CD4-positive, alpha-beta T cell (primary cell): Measurements from ENCODE around the gene DDX20. TPM values are rescaled to one million over a fixed set of nuclear protein-coding genes. Genes with fewer than 3 reads are reported as not detected.

Source experiments
- ATAC-seq: fragments of 200-7000 bp; cut with Tn5 transposase; one replicate; pipeline ENCODE4 v1.10.0; 2022; ENCODE audit warnings: mild to moderate bottlenecking; ENCODE audit not compliant: poor library complexity
- CTCF ChIA-PET: fragments of 350-600 bp; sonication (Branson Sonifier 250); formaldehyde crosslinking; loops from one replicate; lab custom pipeline; 2021; ENCODE audit warnings: antibody characterized with exemption, inconsistent platforms; lab: Charles Lee
- POLR2A ChIA-PET: fragments of 350-600 bp; sonication (Branson Sonifier 250); formaldehyde crosslinking; loops from one replicate; lab custom pipeline; 2021; ENCODE audit warnings: antibody characterized with exemption, inconsistent platforms; lab: Charles Lee
- DNase-seq, 14 experiments: peaks; one replicate each; pipeline ENCODE4 v3.0.0-alpha.2; 2013 to 2020; ENCODE audit warnings: mixed read lengths in 2 of 14
- H3K27ac ChIP-seq, 2 donors: one replicate each; pipeline versions ENCODE4 v1.5.1 to v1.7.0; 2013; ENCODE audit warnings: low read length in 2 of 2, low read depth in 1 of 2, mild to moderate bottlenecking in 1 of 2
- H3K27me3 ChIP-seq, 2 experiments: 1 replicate in 1 of 2; 2 replicates in 1 of 2; pipeline versions ENCODE4 v1.6.1 to v1.7.0; 2013; ENCODE audit warnings: low read length in 2 of 2, control low read depth in 1 of 2, mild to moderate bottlenecking in 1 of 2, moderate library complexity in 1 of 2; ENCODE audit not compliant: insufficient read depth in 2 of 2, control insufficient read depth in 1 of 2
- H3K36me3 ChIP-seq: one replicate; pipeline ENCODE4 v1.6.1; 2013; ENCODE audit warnings: low read length, control low read depth; ENCODE audit not compliant: insufficient read depth
- H3K4me1 ChIP-seq: one replicate; pipeline ENCODE4 v1.6.1; 2013; ENCODE audit warnings: low read length, control low read depth; ENCODE audit not compliant: insufficient read depth
- H3K4me3 ChIP-seq: one replicate; pipeline ENCODE4 v1.5.1; 2013; ENCODE audit warnings: mild to moderate bottlenecking, low read length, moderate library complexity
- H3K9me3 ChIP-seq, 2 experiments: 1 replicate in 1 of 2; 2 replicates in 1 of 2; pipeline versions ENCODE4 v1.6.1 to v1.7.0; 2013; ENCODE audit warnings: low read length in 2 of 2, mild to moderate bottlenecking in 2 of 2, control low read depth in 1 of 2, moderate library complexity in 1 of 2; ENCODE audit not compliant: control insufficient read depth in 1 of 2, insufficient read depth in 1 of 2
- H3K27ac Mint-ChIP-seq: one replicate; pipeline ENCODE4 v1.8.0; 2020; ENCODE audit warnings: mixed read lengths
- H3K27me3 Mint-ChIP-seq: one replicate; pipeline ENCODE4 v1.8.0; 2021; ENCODE audit warnings: mixed read lengths
- H3K36me3 Mint-ChIP-seq: one replicate; pipeline ENCODE4 v1.8.0; 2021; ENCODE audit warnings: low read depth, mixed read lengths
- H3K4me1 Mint-ChIP-seq: one replicate; pipeline ENCODE4 v1.8.0; 2021; ENCODE audit warnings: low read depth, mixed read lengths
- H3K4me3 Mint-ChIP-seq: one replicate; pipeline ENCODE4 v1.8.0; 2020; ENCODE audit warnings: mild to moderate bottlenecking, mixed read lengths
- H3K9me3 Mint-ChIP-seq: one replicate; pipeline ENCODE4 v1.8.0; 2020; ENCODE audit warnings: mixed read lengths
- intact Hi-C, 2 experiments: fragments of 100-400 bp; cut with DNase I in 1 of 2; cut with micrococcal nuclease in 1 of 2; formaldehyde crosslinking; loops; one replicate each; pipeline versions ENCODE4 v1.15.1 to v1.9.0; 2023 to 2025; cut with DNase I, micrococcal nuclease
- total RNA-seq, 174 experiments: library from RNA in 2 of 174; stranded (reverse) in 2 of 174; gene quantifications; one replicate each; pipeline ENCODE4 v1.2.3 and lab custom pipeline; 2021 to 2026
- TF ChIP-seq, protein P1 (sequence below): fragments of 200-600 bp; IDR thresholded peaks from one replicate; pipeline ENCODE4 v1.8.0; 2022; ENCODE audit warnings: antibody characterized with exemption, mild to moderate bottlenecking

DDX20 gene
- total RNA-seq, 2 experiments from 2014 or later: 27.2 to 27.4 TPM

DNA sequence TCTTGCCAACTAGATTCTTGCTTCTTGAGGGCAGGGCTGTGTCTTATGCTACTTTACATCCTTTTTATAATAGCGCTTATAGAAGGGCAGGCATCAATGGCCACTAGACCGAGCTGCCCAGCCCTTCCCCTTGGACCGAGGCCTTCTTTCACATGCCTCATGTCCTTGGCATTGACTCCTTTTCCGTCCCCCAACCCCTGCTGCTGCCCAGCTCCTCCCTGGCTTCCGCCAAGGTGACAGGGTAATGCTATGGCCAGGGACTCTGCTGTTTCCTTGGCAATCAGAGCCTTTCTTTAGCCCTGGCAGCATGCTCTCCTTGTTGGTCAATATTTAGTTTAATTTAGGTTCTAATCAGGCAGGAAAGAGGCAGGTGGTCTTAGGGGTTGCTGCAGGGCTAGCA is 48.2 kb downstream of the DDX20 start:
- CTCF ChIA-PET: no interaction called here
- POLR2A ChIA-PET: no interaction called here

DNA sequence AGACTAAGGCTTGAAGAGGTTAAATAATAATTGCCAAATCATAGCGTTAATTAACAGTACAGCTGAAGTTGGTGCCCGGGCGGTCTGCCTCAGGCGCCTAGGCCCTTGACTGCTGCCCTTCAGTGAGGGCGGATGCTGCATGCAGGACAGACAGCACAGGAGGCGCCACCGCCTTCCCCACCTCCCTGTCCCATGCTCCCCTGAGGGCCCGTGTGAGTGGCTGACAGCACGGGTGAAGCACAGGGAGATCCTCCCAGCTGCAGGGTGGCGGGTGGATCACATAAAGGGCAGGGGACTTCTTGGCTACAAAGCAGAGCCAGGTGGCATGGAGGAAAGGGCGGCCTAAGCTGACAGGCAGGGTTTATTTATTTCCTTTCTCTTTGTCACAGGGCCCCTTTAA is 49.1 kb downstream of the DDX20 start:
- peaks cover 4% of the 10 kb centered on the region for H3K27me3 Mint-ChIP-seq
- no peaks in the 10 kb centered on the region for H3K4me1 ChIP-seq
- ChIA-PET POLR2A (no interaction called here), CTCF (no interaction called here)
- H3K4me3 ChIP-seq: no peak overlapping the region
- H3K36me3 ChIP-seq: no peaks in the 10 kb centered on the region
- TF ChIP-seq, protein P1, sequence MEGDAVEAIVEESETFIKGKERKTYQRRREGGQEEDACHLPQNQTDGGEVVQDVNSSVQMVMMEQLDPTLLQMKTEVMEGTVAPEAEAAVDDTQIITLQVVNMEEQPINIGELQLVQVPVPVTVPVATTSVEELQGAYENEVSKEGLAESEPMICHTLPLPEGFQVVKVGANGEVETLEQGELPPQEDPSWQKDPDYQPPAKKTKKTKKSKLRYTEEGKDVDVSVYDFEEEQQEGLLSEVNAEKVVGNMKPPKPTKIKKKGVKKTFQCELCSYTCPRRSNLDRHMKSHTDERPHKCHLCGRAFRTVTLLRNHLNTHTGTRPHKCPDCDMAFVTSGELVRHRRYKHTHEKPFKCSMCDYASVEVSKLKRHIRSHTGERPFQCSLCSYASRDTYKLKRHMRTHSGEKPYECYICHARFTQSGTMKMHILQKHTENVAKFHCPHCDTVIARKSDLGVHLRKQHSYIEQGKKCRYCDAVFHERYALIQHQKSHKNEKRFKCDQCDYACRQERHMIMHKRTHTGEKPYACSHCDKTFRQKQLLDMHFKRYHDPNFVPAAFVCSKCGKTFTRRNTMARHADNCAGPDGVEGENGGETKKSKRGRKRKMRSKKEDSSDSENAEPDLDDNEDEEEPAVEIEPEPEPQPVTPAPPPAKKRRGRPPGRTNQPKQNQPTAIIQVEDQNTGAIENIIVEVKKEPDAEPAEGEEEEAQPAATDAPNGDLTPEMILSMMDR: no peak
- H3K27me3 ChIP-seq: no peaks in the 10 kb centered on the region
- no peaks in the 10 kb centered on the region for H3K36me3 Mint-ChIP-seq
- no peak overlapping the region for H3K27ac ChIP-seq
- H3K4me1 Mint-ChIP-seq: no peaks in the 10 kb centered on the region
- H3K27ac Mint-ChIP-seq: no peak overlapping the region
- no peaks in the 10 kb centered on the region for H3K9me3 ChIP-seq
- intact Hi-C loops: no loop called here
- no peaks in the 10 kb centered on the region for H3K9me3 Mint-ChIP-seq
- ATAC-seq: no peak
- no peak overlapping the region for H3K4me3 Mint-ChIP-seq
- DNase-seq: no peak

More for the DNA sequence above, 48.2 kb downstream of the DDX20 start:
- no peaks in the 10 kb centered on the region for H3K4me1 Mint-ChIP-seq
- Histone ChIP-seq H3K27me3 (no peaks in the 10 kb centered on the region), H3K9me3 (no peaks in the 10 kb centered on the region), H3K4me3 (no peak overlapping the region), H3K27ac (no peak overlapping the region), H3K4me1 (no peaks in the 10 kb centered on the region), H3K36me3 (no peaks in the 10 kb centered on the region)
- no peak overlapping the region for H3K27ac Mint-ChIP-seq
- H3K36me3 Mint-ChIP-seq: no peaks in the 10 kb centered on the region
- no peak overlapping the region for H3K4me3 Mint-ChIP-seq
- no peaks in the 10 kb centered on the region for H3K9me3 Mint-ChIP-seq
- ATAC-seq (no peak), DNase-seq (no peak)
- intact Hi-C loops: no loop called here
- H3K27me3 Mint-ChIP-seq: peaks cover 4% of the 10 kb centered on the region
- TF ChIP-seq, protein P1: no peak

DNA sequence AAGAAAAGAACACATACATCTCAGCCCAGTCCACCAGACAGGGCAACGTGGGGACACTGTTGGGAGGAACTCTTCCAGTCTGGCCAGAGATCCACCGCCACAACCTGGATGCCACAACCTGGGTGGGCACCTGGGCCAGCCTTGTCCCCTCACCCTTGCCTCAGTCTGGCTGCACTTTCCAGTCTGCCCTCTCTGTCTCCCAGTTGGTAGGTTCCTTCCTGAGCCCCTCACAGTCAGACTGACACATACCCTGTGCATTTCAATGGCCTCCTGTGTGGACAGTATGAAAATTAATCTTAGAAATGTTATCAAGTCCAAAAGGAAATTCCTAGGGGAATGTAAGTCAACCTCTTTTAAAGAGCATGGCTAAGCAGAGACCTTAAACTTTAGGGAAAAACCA is 49.5 kb downstream of the DDX20 start:
- H3K4me1 Mint-ChIP-seq: no peaks in the 10 kb centered on the region
- no peaks in the 10 kb centered on the region for H3K9me3 Mint-ChIP-seq
- DNase-seq: no peak
- Histone ChIP-seq H3K27me3 (no peaks in the 10 kb centered on the region), H3K27ac (no peak overlapping the region), H3K4me1 (no peaks in the 10 kb centered on the region), H3K36me3 (no peaks in the 10 kb centered on the region), H3K4me3 (no peak overlapping the region), H3K9me3 (no peaks in the 10 kb centered on the region)
- TF ChIP-seq, protein P1: no peak
- H3K27me3 Mint-ChIP-seq: peaks cover 4% of the 10 kb centered on the region
- intact Hi-C loops: no loop called here
- no peak for ATAC-seq
- H3K27ac Mint-ChIP-seq: no peak overlapping the region
- no peaks in the 10 kb centered on the region for H3K36me3 Mint-ChIP-seq
- POLR2A ChIA-PET: no interaction called here
- CTCF ChIA-PET: no interaction called here
- H3K4me3 Mint-ChIP-seq: no peak overlapping the region
